AG04450 (cell line): ENCODE results near the gene NHLRC2. TPM values are rescaled to one million over a fixed set of nuclear protein-coding genes. Genes with fewer than 3 reads are reported as not detected.
"Not testable (repeated sequence)": the region's sequence is repeated elsewhere in the genome, so short reads cannot be mapped to it uniquely, and the experiment has no call there.

Experiments used
- CTCF ChIA-PET: fragments of 300-600, 350-600 bp; formaldehyde crosslinking; extraction: SDS; loops from one replicate; lab custom pipeline; 2022; ENCODE audit warnings: antibody characterized with exemption, inconsistent platforms; lab: Charles Lee
- POLR2A ChIA-PET: fragments of 350-600 bp; formaldehyde crosslinking; extraction: SDS; loops from one replicate; lab custom pipeline; 2021; ENCODE audit warnings: antibody characterized with exemption, inconsistent platforms; lab: Yijun Ruan, JAX
- DNase-seq: peaks from one replicate; pipeline ENCODE4 v3.0.0-alpha.2; 2011; ENCODE audit warnings: low read depth, low spot score
- H3K27ac ChIP-seq: one replicate; pipeline ENCODE4 v1.5.1; 2012; ENCODE audit warnings: low read depth, low read length, control low read depth
- H3K27me3 ChIP-seq: one replicate; pipeline ENCODE4 v1.6.0; 2012; ENCODE audit warnings: low read length; ENCODE audit not compliant: control insufficient read depth, insufficient read depth
- H3K4me3 ChIP-seq: 2 replicates; pipeline ENCODE4 v1.5.1; 2011; ENCODE audit warnings: mild to moderate bottlenecking, low read depth, low read length, control low read depth
- H3K9me3 ChIP-seq: 2 replicates; pipeline ENCODE4 v1.5.1; 2012; ENCODE audit warnings: low read length; ENCODE audit not compliant: control insufficient read depth, insufficient read depth
- polyA plus RNA-seq: library from polyadenylated mRNA; depleted of rRNA; stranded (reverse); fragments of >200 nt; gene quantifications from 2 replicates; pipeline ENCODE4 v1.2.3, GENCODE V29; 2011
- TF ChIP-seq, protein P1 (sequence below): IDR thresholded peaks from 2 replicates; pipeline ENCODE4 v1.5.1; 2011; ENCODE audit warnings: low read depth, low read length, control low read depth, inconsistent platforms

NHLRC2 gene
- polyA plus RNA-seq, 1 experiment, result 7.6 TPM

DNA sequence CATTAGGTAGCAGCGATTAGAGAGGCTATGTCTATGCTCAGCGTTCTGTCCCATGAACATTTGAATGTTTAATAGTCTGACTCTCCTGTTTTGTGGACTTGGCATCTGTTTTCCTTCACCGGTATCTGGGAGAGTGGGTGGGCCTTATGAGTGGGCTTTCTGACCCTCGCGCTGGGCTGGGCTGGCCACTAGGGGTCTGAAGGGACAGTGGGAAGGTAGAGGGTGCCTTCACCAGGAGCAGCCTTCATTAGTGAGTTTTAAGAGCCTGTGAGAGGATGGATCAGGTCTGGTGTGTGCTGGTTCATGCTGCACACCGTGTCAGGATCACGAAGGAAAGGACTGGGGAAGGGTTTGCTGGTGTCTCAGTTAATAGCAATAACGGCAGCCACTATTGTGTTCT is 34.0 kb upstream of the NHLRC2 start:
- POLR2A ChIA-PET, result no interaction called here
- DNase-seq, result no peak
- no peak overlapping the region for H3K4me3 ChIP-seq
- H3K27ac ChIP-seq, result no peak overlapping the region
- CTCF ChIA-PET, result no interaction called here
- no peaks in the 10 kb centered on the region; the same call in 1 of the 2 replicates for H3K9me3 ChIP-seq
- TF ChIP-seq, protein P1, sequence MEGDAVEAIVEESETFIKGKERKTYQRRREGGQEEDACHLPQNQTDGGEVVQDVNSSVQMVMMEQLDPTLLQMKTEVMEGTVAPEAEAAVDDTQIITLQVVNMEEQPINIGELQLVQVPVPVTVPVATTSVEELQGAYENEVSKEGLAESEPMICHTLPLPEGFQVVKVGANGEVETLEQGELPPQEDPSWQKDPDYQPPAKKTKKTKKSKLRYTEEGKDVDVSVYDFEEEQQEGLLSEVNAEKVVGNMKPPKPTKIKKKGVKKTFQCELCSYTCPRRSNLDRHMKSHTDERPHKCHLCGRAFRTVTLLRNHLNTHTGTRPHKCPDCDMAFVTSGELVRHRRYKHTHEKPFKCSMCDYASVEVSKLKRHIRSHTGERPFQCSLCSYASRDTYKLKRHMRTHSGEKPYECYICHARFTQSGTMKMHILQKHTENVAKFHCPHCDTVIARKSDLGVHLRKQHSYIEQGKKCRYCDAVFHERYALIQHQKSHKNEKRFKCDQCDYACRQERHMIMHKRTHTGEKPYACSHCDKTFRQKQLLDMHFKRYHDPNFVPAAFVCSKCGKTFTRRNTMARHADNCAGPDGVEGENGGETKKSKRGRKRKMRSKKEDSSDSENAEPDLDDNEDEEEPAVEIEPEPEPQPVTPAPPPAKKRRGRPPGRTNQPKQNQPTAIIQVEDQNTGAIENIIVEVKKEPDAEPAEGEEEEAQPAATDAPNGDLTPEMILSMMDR, result no peak
- H3K27me3 ChIP-seq, result peaks cover 2% of the 10 kb centered on the region

DNA sequence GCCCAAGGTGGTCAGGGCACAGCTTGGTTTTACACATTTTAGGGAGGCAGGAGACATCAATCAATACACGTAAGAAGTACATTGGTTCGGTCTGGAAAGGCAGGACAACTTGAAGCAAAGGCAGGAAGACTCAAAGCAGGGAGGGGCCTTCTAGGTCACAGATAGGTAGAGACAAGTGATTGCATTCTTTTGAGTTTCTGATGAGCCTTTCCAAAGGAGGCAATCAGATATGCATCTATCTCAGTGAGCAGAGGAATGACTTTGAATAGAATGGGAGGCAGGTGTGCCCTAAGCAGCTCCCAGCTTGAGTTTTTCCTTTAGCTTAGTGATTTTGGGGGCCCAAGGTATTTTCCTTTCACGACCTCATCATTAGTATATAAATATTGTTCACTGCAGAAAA is 33.2 kb upstream of the NHLRC2 start:
- H3K27ac ChIP-seq, DNase-seq, H3K9me3 ChIP-seq, H3K27me3 ChIP-seq, H3K4me3 ChIP-seq, POLR2A ChIA-PET: not testable (repeated sequence)
- CTCF ChIA-PET, result interaction anchor here (1.4 kb wide), 1 partner anchor 22 kb away, joined by 5 read pairs; no protein-coding TSS in a partner anchor

DNA sequence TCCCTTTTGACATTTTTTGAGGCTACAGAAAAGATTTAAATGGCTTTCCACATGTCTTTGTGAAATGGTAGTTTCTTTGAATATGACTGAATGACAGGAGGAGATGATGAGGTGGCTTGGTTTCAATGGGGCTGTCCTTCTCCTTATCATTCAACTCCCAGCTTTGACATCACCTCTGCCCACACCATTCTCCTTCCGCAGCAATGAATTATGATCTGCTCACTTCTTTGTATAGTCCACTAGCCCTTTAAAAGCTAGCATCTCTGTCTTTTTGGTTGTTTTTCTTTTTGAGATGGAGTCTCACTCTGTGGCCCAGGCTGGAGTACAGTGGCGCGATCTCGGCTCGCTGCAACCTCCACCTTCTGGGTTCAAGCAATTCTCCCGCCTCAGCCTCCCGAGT is 32.3 kb upstream of the NHLRC2 start:
- Histone ChIP-seq H3K4me3 (no peak overlapping the region), H3K27me3 (peaks cover 2% of the 10 kb centered on the region), H3K27ac (no peak overlapping the region), H3K9me3 (no peaks in the 10 kb centered on the region; the same call in 1 of the 2 replicates)
- TF ChIP-seq, protein P1, result no peak
- CTCF ChIA-PET, result interaction anchor here (1.4 kb wide), 1 partner anchor 23 kb away, joined by 5 read pairs; no protein-coding TSS in a partner anchor
- POLR2A ChIA-PET, result no interaction called here
- DNase-seq, result no peak

DNA sequence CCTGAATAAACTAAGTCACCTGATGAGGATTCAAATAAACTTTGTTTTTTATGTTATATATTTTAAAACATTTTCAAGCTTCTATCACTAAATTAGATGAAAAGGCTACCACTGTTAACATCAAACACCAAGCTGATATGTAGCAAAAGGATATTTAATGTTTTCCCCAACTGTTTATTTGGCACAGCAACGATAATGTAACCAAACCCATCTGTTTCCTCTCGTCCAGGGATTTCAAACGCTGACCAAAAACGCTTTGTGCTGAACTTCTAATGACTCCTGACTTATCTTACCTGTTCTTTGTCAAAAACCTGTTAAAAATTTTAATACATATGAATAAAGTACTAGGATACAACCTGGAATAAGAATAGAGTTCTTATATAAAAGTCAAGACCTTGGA is 31.1 kb upstream of the NHLRC2 start:
- no peak overlapping the region for H3K4me3 ChIP-seq
- H3K27ac ChIP-seq, result no peak overlapping the region
- ChIA-PET CTCF (interaction anchor here (0.9 kb wide), 1 partner anchor 25 kb away, joined by 3 read pairs; no protein-coding TSS in a partner anchor), POLR2A (no interaction called here)
- no peaks in the 10 kb centered on the region; the same call in 1 of the 2 replicates for H3K9me3 ChIP-seq
- DNase-seq, result no peak
- TF ChIP-seq, protein P1, result no peak
- peaks cover 2% of the 10 kb centered on the region for H3K27me3 ChIP-seq

DNA sequence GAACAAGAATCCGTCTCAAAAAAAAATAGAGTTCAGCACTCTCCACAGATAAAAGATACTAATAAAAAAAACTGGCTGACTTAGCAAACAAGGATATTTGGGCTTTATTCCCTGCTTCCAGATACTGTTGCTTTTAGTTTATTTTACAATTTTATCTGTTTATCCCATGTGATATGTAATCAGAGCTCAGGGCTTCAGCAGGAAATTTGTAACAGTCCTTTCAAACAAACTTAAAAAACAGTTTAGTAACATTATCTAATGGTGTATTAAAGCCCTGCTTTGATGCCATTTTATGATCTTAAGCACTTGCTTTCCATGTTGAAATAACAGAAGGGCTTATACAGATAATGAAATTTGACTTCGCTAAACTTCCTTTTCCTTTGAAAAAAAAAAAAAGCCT is 28.7 kb upstream of the NHLRC2 start:
- ChIA-PET CTCF (no interaction called here), POLR2A (interaction anchor here (0.7 kb wide), 1 partner anchor 21 kb away, joined by 3 read pairs; no protein-coding TSS in a partner anchor)
- peak; percentile 7 for DNase-seq
- H3K27ac ChIP-seq, result no peak overlapping the region
- no peaks in the 10 kb centered on the region; the same call in 1 of the 2 replicates for H3K9me3 ChIP-seq
- H3K27me3 ChIP-seq, result no peaks in the 10 kb centered on the region
- TF ChIP-seq, protein P1, result no peak
- H3K4me3 ChIP-seq, result no peak overlapping the region

DNA sequence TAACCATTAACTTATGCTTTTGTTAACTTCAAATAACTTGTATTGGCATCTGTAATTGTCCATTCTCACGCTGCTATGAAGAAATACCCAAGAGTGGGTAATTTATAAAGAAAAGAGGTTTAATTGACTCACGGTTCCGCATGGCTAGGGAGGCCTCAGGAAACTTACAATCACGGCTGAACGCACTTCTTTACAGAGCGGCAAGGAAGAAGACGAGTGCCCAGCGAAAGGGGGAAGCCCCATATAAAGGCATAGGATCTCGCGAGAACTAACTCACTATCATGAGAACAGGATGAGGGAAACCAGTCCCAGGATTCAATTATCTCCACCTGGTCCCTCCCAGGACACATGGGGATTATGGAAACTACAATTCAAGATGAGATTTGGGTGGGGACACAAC is 25.9 kb upstream of the NHLRC2 start:
- H3K9me3 ChIP-seq, CTCF ChIA-PET, H3K27me3 ChIP-seq, POLR2A ChIA-PET, DNase-seq, H3K4me3 ChIP-seq, H3K27ac ChIP-seq: not testable (repeated sequence)
